Measurements from ENCODE around the gene KCNJ9.

KCNJ9 gene

DNA sequence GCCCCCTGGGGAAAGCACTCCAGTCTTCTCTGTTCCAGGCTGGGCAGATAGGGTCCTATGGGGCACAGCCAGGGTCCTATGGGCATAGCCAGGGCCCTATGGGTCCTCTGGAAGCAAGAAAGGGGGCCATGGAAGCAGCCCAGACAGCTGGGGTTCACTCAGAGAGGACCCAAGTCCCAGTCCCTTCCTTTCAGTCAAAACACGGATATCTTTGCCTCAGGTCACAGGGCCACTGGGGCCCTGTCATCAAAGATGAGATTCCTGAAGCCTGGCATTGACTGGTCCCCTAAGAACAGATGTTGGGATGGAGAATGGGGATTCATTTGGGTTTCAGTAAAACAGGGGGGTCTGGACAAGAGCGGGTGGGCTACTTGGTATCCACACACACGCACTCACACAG is 8.5 kb downstream of the KCNJ9 start:
- H4K20me1 ChIP-seq (ENCODE audit: control insufficient read depth, insufficient read depth, low read depth, low read length): no peaks in the 10 kb centered on the region
- H3K36me3 ChIP-seq (ENCODE audit: control insufficient read depth, low read length): peaks cover 30% of the 10 kb centered on the region; the same call in 1 of the 2 replicates
- no peaks in the 10 kb centered on the region for H3K27me3 ChIP-seq (ENCODE audit: control insufficient read depth, low read length)
- no peak for TF ChIP-seq EZH2phosphoT487 (IDR thresholded peaks at IDR 0.05; ENCODE audit: borderline replicate concordance, low read length)
- TF ChIP-seq, protein P1, sequence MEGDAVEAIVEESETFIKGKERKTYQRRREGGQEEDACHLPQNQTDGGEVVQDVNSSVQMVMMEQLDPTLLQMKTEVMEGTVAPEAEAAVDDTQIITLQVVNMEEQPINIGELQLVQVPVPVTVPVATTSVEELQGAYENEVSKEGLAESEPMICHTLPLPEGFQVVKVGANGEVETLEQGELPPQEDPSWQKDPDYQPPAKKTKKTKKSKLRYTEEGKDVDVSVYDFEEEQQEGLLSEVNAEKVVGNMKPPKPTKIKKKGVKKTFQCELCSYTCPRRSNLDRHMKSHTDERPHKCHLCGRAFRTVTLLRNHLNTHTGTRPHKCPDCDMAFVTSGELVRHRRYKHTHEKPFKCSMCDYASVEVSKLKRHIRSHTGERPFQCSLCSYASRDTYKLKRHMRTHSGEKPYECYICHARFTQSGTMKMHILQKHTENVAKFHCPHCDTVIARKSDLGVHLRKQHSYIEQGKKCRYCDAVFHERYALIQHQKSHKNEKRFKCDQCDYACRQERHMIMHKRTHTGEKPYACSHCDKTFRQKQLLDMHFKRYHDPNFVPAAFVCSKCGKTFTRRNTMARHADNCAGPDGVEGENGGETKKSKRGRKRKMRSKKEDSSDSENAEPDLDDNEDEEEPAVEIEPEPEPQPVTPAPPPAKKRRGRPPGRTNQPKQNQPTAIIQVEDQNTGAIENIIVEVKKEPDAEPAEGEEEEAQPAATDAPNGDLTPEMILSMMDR (IDR thresholded peaks at IDR 0.05; ENCODE audit: low read depth, low read length, poor library complexity, severe bottlenecking): no peak
- no peaks in the 10 kb centered on the region for H3K79me2 ChIP-seq (ENCODE audit: control insufficient read depth, low read length)
- H3F3A ChIP-seq (ENCODE audit: control insufficient read depth, insufficient read depth): 0 out of 2 replicates have a peak, but pooled peaks cover 2% of the 10 kb centered on the region
- no peak overlapping the region for H3K4me3 ChIP-seq (ENCODE audit: low read length)
- no peaks in the 10 kb centered on the region for H3K4me1 ChIP-seq (ENCODE audit: control insufficient read depth, low read length)
- H3K27ac ChIP-seq (ENCODE audit: low read depth, low read length): no peak overlapping the region
- H3K9me2 ChIP-seq (replicated peaks; ENCODE audit: control insufficient read depth, low read length): no peaks in the 10 kb centered on the region
- no peak overlapping the region for H3K4me2 ChIP-seq (ENCODE audit: low read length)
- no peaks in the 10 kb centered on the region for H3K9me3 ChIP-seq (ENCODE audit: control insufficient read depth, insufficient read depth, low read length)

DNA sequence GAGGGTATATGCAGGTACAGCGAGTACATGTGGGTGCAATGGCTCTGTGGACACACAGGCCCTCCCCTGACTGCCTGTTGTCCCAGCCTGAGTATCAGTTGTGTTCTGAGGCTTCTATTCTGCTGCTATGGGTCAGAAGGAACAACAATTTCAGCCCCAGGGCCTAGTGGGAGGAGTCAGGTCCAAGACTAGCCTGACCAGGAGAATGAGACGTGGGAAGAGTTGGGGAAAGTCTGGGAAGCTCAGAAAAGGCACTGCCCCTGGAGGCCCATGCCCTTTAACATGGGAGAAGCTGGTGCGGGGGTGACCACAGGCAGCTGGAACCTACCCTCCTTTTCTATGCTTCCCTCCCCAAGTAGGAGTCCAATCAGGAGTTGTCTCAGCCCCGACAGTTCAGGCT is 9.4 kb downstream of the KCNJ9 start:
- Histone ChIP-seq H3K36me3 (ENCODE audit: control insufficient read depth, low read length) (peaks cover 30% of the 10 kb centered on the region; the same call in 1 of the 2 replicates), H3K4me1 (ENCODE audit: control insufficient read depth, low read length) (no peaks in the 10 kb centered on the region), H3K27me3 (ENCODE audit: control insufficient read depth, low read length) (no peaks in the 10 kb centered on the region), H4K20me1 (ENCODE audit: control insufficient read depth, insufficient read depth, low read depth, low read length) (no peaks in the 10 kb centered on the region), H3K79me2 (ENCODE audit: control insufficient read depth, low read length) (0 out of 2 replicates have a peak, but pooled peaks cover 3% of the 10 kb centered on the region), H3K4me3 (ENCODE audit: low read length) (no peak overlapping the region), H3K9me2 (replicated peaks; ENCODE audit: control insufficient read depth, low read length) (no peaks in the 10 kb centered on the region), H3K9me3 (ENCODE audit: control insufficient read depth, insufficient read depth, low read length) (no peaks in the 10 kb centered on the region), H3K27ac (ENCODE audit: low read depth, low read length) (no peak overlapping the region), H3K4me2 (ENCODE audit: low read length) (no peak overlapping the region), H3F3A (ENCODE audit: control insufficient read depth, insufficient read depth) (0 out of 2 replicates have a peak, but pooled peaks cover 2% of the 10 kb centered on the region)
- no peak for TF ChIP-seq EZH2phosphoT487 (IDR thresholded peaks at IDR 0.05; ENCODE audit: borderline replicate concordance, low read length)
- TF ChIP-seq, protein P1 (IDR thresholded peaks at IDR 0.05; ENCODE audit: low read depth, low read length, poor library complexity, severe bottlenecking): no peak

DNA sequence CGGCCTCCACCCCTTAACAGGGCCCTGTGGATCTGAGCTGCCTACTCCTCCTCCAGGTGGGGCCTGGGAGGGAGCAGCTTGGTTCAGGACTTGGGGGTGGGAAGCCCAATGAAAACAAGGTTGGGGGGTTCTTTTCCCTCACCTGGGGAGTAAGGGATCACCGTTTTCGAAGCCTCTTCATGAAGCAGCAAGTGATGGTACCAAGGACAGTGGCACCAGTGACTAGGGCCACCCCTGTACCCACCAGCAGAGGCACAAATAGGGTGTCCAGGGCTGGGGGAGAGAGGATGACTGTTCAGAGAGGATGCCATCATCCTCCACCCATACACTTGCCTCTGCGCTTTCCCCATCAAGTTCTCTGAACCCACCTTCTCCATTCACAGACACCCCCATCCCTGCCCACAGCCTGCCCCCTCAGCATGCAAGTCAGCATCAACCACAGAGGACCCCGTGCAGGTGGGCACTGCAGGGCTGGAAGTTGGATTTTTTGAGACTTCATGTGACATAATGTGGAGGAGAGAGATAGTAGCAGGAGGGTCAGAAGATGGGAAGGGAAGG is 10.4 kb downstream of the KCNJ9 start:
- no peaks in the 10 kb centered on the region for H3K9me3 ChIP-seq (ENCODE audit: control insufficient read depth, insufficient read depth, low read length)
- H3K79me2 ChIP-seq (ENCODE audit: control insufficient read depth, low read length): peaks cover 12% of the 10 kb centered on the region
- 0 out of 2 replicates have a peak, but pooled peaks cover 1% of the 10 kb centered on the region for H3F3A ChIP-seq (ENCODE audit: control insufficient read depth, insufficient read depth)
- peaks cover 30% of the 10 kb centered on the region; the same call in 1 of the 2 replicates for H3K36me3 ChIP-seq (ENCODE audit: control insufficient read depth, low read length)
- H3K4me2 ChIP-seq (ENCODE audit: low read length): no peak overlapping the region
- no peaks in the 10 kb centered on the region for H3K27me3 ChIP-seq (ENCODE audit: control insufficient read depth, low read length)
- TF ChIP-seq, protein P1 (IDR thresholded peaks at IDR 0.05; ENCODE audit: low read depth, low read length, poor library complexity, severe bottlenecking): no peak
- no peak for TF ChIP-seq EZH2phosphoT487 (IDR thresholded peaks at IDR 0.05; ENCODE audit: borderline replicate concordance, low read length)
- H3K4me3 ChIP-seq (ENCODE audit: low read length): no peak overlapping the region
- no peaks in the 10 kb centered on the region for H3K9me2 ChIP-seq (replicated peaks; ENCODE audit: control insufficient read depth, low read length)
- no peaks in the 10 kb centered on the region for H4K20me1 ChIP-seq (ENCODE audit: control insufficient read depth, insufficient read depth, low read depth, low read length)
- H3K4me1 ChIP-seq (ENCODE audit: control insufficient read depth, low read length): peaks cover 8% of the 10 kb centered on the region
- H3K27ac ChIP-seq (ENCODE audit: low read depth, low read length): no peak overlapping the region
